Measurements from ENCODE around the gene USP34. TPM values are rescaled to one million over a fixed set of nuclear protein-coding genes. Genes with fewer than 3 reads are reported as not detected.

Gene USP34
- total and polyA plus RNA-seq, 12 donors, result 34.3 to 75.7 (median 58.6) TPM

DNA sequence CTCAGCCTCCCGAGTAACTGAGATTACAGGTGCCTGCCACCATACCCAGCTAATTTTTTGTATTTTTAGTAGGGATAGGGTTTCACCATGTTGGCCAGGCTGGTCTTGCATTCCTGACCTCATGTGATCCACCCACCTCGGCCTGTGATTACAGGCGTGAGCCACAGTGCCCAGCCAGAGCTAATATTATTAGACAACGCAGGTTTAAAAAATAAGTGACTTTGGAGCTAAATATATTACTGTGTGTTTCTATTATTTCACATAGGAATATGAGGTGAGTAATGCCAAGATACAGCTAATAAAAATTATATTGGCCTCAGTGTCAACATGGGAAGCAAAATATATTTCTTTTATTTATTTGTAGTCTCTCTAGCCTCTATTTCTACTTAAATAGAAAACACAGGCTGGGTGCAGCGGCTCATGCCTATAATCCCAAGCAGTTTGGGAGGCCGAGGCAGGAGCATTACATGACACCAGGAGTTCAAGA lies 188.7 kb downstream of the USP34 start:
- H3K27ac ChIP-seq, result no peak overlapping the region
- H3K36me3 ChIP-seq, result peaks cover 0 to 97% (median 45%) of the 10 kb centered on the region in 9 donors
- DNase-seq (no peak), ATAC-seq (no peak)
- intact Hi-C loops (cut with DNase I), result no loop called here
- TF ChIP-seq, protein P1, sequence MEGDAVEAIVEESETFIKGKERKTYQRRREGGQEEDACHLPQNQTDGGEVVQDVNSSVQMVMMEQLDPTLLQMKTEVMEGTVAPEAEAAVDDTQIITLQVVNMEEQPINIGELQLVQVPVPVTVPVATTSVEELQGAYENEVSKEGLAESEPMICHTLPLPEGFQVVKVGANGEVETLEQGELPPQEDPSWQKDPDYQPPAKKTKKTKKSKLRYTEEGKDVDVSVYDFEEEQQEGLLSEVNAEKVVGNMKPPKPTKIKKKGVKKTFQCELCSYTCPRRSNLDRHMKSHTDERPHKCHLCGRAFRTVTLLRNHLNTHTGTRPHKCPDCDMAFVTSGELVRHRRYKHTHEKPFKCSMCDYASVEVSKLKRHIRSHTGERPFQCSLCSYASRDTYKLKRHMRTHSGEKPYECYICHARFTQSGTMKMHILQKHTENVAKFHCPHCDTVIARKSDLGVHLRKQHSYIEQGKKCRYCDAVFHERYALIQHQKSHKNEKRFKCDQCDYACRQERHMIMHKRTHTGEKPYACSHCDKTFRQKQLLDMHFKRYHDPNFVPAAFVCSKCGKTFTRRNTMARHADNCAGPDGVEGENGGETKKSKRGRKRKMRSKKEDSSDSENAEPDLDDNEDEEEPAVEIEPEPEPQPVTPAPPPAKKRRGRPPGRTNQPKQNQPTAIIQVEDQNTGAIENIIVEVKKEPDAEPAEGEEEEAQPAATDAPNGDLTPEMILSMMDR (IDR thresholded peaks at IDR 0.05), result no peak
- no peaks in the 10 kb centered on the region for H3K27me3 ChIP-seq
- H3K9me3 ChIP-seq, result no peaks in the 10 kb centered on the region
- H3K4me1 ChIP-seq, result no peaks in the 10 kb centered on the region
- WGBS, 2 donors, result 91 to 93% methylated on average over 6 of the region's 6 CpGs
- no peak overlapping the region for H3K4me3 ChIP-seq

DNA sequence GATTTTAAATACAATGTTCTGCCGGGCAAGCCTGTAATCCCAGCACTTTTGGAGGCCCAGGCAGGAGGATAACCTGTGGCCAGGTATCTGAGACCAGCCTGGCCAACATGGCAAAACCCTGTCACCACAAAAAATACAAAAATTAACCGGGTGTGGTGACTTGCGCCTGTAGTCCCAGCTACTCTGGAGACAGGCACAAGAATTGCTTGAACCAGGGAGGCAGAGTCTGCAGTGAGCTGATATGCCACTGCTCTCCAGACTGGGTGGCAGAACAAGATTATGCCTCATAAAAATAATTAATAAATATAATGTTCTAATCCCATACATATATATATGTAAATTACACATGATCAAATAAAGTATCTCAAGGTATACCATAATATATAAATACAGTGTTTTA lies 189.6 kb downstream of the USP34 start:
- 94 to 100% methylated on average over 3 of the region's 3 CpGs for WGBS, 2 donors
- DNase-seq (no peak), ATAC-seq (no peak)
- TF ChIP-seq, protein P1 (IDR thresholded peaks at IDR 0.05), result no peak
- H3K4me1 ChIP-seq, result no peaks in the 10 kb centered on the region
- no peak overlapping the region for H3K4me3 ChIP-seq
- H3K9me3 ChIP-seq, result no peaks in the 10 kb centered on the region
- H3K36me3 ChIP-seq, result peaks cover 0 to 97% (median 54%) of the 10 kb centered on the region in 9 donors
- intact Hi-C loops (cut with DNase I), result no loop called here
- no peaks in the 10 kb centered on the region for H3K27me3 ChIP-seq
- no peak overlapping the region for H3K27ac ChIP-seq

DNA sequence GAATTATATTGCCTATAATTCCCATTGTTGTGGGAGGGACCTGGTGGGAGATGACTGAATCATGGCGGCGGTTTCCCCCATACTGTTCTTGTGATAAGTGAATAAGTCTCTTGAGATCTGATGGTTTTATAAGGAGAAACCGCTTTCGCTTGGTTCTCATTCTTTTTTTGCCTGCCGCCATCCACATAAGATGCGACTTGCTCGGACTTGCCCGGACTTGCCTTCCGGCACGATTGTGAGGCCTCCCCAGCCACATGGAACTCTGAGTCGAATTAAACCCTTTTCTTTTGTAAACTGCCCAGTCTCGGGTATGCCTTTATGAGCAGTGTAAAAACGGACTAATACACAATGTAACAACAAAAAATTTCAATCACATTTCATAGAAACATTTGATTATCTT lies 193.1 kb downstream of the USP34 start:
- no peak overlapping the region for H3K4me3 ChIP-seq
- no peak for ATAC-seq
- TF ChIP-seq, protein P1 (IDR thresholded peaks at IDR 0.05), result no peak
- no peaks in the 10 kb centered on the region for H3K9me3 ChIP-seq
- H3K4me1 ChIP-seq, result no peaks in the 10 kb centered on the region
- 97 to 98% methylated on average over 13 of the region's 13 CpGs for WGBS, 2 donors
- no peaks in the 10 kb centered on the region for H3K27me3 ChIP-seq
- intact Hi-C loops (cut with DNase I), result no loop called here
- peaks cover 0 to 99% (median 59%) of the 10 kb centered on the region in 9 donors for H3K36me3 ChIP-seq
- DNase-seq, result no peak
- H3K27ac ChIP-seq, result no peak overlapping the region

DNA sequence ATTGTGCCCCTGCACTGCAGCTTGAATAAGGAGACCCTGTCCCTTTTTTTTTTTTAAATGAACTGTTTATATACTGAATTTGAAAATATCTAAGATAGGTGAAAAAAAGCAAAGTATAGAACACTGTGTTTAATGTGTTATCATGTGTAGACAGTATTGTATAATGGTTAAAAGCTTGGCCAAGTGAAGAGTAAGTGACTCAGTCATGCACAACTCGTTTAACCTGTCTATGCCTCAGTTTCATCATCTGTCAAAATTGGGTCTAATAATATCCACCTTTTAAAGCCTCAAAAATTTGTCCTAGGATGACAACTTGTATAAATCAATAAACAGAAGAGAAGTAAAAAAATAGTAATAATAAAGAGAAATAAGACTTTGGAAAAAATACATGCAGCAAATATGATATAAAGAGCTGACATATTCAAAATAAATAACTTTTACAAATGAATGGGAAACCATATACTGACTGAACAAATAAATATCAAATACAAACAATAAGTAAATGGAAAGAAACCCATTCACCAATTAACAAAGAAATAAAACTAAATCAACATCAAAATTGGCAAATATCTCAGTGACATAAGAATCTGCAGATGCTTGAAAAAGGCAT lies 195.2 kb downstream of the USP34 start:
- no peaks in the 10 kb centered on the region for H3K4me1 ChIP-seq
- H3K9me3 ChIP-seq, result no peaks in the 10 kb centered on the region
- WGBS, 2 donors, result 91 to 94% methylated on average over 1 of the region's 1 CpG
- TF ChIP-seq, protein P1 (IDR thresholded peaks at IDR 0.05), result no peak
- DNase-seq (no peak), ATAC-seq (no peak)
- peaks cover 0 to 99% (median 43%) of the 10 kb centered on the region in 9 donors for H3K36me3 ChIP-seq
- intact Hi-C loops (cut with DNase I), result no loop called here
- no peaks in the 10 kb centered on the region for H3K27me3 ChIP-seq
- H3K4me3 ChIP-seq, result no peak overlapping the region
- H3K27ac ChIP-seq, result no peak overlapping the region

All from heart right ventricle (tissue), 16 donors.